Vagina (tissue), 2 donors: ENCODE results near the gene SLC16A1.

Source experiments
- POLR2A ChIP-seq, 2 donors: fragments of 450-650 bp; IDR thresholded peaks; one replicate each; pipeline ENCODE4 v1.6.1; 2017; ENCODE audit warnings: antibody characterized with exemption in 2 of 2, mild to moderate bottlenecking in 2 of 2, moderate library complexity in 2 of 2
- TF ChIP-seq, protein P1 (sequence below), 3 experiments: fragments of 450-650 bp in 2 of 3; fragments of 200-600 bp in 1 of 3; sonication (generic) in 1 of 3; IDR thresholded peaks; one replicate each; pipeline ENCODE4 v1.5.1; 2017 to 2019; ENCODE audit warnings: antibody characterized with exemption in 3 of 3, mild to moderate bottlenecking in 2 of 3, moderate library complexity in 2 of 3

- TF ChIP-seq POLR2A (IDR thresholded peaks at IDR 0.05) = no peak
- TF ChIP-seq, protein P1, sequence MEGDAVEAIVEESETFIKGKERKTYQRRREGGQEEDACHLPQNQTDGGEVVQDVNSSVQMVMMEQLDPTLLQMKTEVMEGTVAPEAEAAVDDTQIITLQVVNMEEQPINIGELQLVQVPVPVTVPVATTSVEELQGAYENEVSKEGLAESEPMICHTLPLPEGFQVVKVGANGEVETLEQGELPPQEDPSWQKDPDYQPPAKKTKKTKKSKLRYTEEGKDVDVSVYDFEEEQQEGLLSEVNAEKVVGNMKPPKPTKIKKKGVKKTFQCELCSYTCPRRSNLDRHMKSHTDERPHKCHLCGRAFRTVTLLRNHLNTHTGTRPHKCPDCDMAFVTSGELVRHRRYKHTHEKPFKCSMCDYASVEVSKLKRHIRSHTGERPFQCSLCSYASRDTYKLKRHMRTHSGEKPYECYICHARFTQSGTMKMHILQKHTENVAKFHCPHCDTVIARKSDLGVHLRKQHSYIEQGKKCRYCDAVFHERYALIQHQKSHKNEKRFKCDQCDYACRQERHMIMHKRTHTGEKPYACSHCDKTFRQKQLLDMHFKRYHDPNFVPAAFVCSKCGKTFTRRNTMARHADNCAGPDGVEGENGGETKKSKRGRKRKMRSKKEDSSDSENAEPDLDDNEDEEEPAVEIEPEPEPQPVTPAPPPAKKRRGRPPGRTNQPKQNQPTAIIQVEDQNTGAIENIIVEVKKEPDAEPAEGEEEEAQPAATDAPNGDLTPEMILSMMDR (IDR thresholded peaks at IDR 0.05) = no peak
These were observed 41.8 kb upstream of the SLC16A1 start for GRCh38 chr1:112997781-112998180.
